HEK293 (cell line): ENCODE measurements around the gene TOMM70.

Experiments used
- SETDB1 ChIP-seq: IDR thresholded peaks from one replicate; pipeline ENCODE4 v1.6.1; 2017; ENCODE audit warnings: mild to moderate bottlenecking, low read length, moderate library complexity, mixed read lengths; ENCODE audit not compliant: insufficient read length
- SP2 ChIP-seq: fragments of 450-650 bp; formaldehyde crosslinking; IDR thresholded peaks from 2 replicates; pipeline ENCODE4 v1.5.1; 2016; ENCODE audit warnings: missing biosample characterization, missing genetic modification characterization
- ZNF175 ChIP-seq: fragments of 450-650 bp; formaldehyde crosslinking; IDR thresholded peaks from 2 replicates; pipeline ENCODE4 v1.5.1; 2016; ENCODE audit warnings: missing biosample characterization, missing genetic modification characterization
- ZNF19 ChIP-seq: fragments of 450-650 bp; formaldehyde crosslinking; IDR thresholded peaks from 2 replicates; pipeline ENCODE4; 2016; ENCODE audit warnings: missing biosample characterization, missing genetic modification characterization, low read depth
- ZNF311 ChIP-seq: fragments of 450-650 bp; formaldehyde crosslinking; IDR thresholded peaks from 2 replicates; pipeline ENCODE4 v1.5.1; 2017; ENCODE audit warnings: missing biosample characterization, missing genetic modification characterization, borderline replicate concordance
- ZNF404 ChIP-seq: fragments of 450-650 bp; formaldehyde crosslinking; IDR thresholded peaks from 2 replicates; pipeline ENCODE4 v1.5.1; 2017; ENCODE audit warnings: missing biosample characterization, missing genetic modification characterization
- ZNF558 ChIP-seq: fragments of 450-650 bp; formaldehyde crosslinking; IDR thresholded peaks from 2 replicates; pipeline ENCODE4 v1.5.1; 2016; ENCODE audit warnings: missing biosample characterization, missing genetic modification characterization
- ZNF670 ChIP-seq: fragments of 450-650 bp; formaldehyde crosslinking; IDR thresholded peaks from 2 replicates; pipeline ENCODE4 v1.5.1; 2016; ENCODE audit warnings: missing biosample characterization, missing genetic modification characterization, low read depth
- TF ChIP-seq, protein P1 (sequence below): fragments of 450-650 bp; formaldehyde crosslinking; IDR thresholded peaks from 2 replicates; pipeline ENCODE4 v1.5.1; 2016; ENCODE audit warnings: missing biosample characterization, missing genetic modification characterization
- TF ChIP-seq, protein P2 (sequence below): fragments of 450-650 bp; formaldehyde crosslinking; IDR thresholded peaks from 2 replicates; pipeline ENCODE4 v1.5.1; 2016; ENCODE audit warnings: missing biosample characterization, missing genetic modification characterization, low read depth

- TF ChIP-seq ZNF311 (tag by site-specific recombination) (no peak), ZNF404 (no peak), SETDB1 (no peak), ZNF670 (tag by site-specific recombination) (no peak), ZNF19 (tag by site-specific recombination) (no peak), ZNF175 (tag by site-specific recombination) (no peak), ZNF558 (no peak), SP2 (tag by site-specific recombination) (no peak)
- TF ChIP-seq, protein P1, sequence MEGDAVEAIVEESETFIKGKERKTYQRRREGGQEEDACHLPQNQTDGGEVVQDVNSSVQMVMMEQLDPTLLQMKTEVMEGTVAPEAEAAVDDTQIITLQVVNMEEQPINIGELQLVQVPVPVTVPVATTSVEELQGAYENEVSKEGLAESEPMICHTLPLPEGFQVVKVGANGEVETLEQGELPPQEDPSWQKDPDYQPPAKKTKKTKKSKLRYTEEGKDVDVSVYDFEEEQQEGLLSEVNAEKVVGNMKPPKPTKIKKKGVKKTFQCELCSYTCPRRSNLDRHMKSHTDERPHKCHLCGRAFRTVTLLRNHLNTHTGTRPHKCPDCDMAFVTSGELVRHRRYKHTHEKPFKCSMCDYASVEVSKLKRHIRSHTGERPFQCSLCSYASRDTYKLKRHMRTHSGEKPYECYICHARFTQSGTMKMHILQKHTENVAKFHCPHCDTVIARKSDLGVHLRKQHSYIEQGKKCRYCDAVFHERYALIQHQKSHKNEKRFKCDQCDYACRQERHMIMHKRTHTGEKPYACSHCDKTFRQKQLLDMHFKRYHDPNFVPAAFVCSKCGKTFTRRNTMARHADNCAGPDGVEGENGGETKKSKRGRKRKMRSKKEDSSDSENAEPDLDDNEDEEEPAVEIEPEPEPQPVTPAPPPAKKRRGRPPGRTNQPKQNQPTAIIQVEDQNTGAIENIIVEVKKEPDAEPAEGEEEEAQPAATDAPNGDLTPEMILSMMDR: no peak
- TF ChIP-seq, protein P2, sequence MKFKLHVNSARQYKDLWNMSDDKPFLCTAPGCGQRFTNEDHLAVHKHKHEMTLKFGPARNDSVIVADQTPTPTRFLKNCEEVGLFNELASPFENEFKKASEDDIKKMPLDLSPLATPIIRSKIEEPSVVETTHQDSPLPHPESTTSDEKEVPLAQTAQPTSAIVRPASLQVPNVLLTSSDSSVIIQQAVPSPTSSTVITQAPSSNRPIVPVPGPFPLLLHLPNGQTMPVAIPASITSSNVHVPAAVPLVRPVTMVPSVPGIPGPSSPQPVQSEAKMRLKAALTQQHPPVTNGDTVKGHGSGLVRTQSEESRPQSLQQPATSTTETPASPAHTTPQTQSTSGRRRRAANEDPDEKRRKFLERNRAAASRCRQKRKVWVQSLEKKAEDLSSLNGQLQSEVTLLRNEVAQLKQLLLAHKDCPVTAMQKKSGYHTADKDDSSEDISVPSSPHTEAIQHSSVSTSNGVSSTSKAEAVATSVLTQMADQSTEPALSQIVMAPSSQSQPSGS: no peak
These were observed 37.1 kb upstream of the TOMM70 start for GRCh38 chr3:100437721-100438622.
